Stomach (tissue), 4 donors: ENCODE measurements around the gene MYO16.

Source experiments
- CTCF ChIP-seq, 7 experiments: fragments of 450-650 bp in 4 of 7; fragments of 200-600 bp in 3 of 7; sonication (generic) in 3 of 7; IDR thresholded peaks; one replicate each; pipeline ENCODE4 v1.5.1; 2016 to 2019; ENCODE audit warnings: antibody characterized with exemption in 7 of 7, control low read depth in 2 of 7, mild to moderate bottlenecking in 1 of 7
- EP300 ChIP-seq: sonication (generic); formaldehyde crosslinking; IDR thresholded peaks from one replicate; pipeline ENCODE4 v1.6.1; 2017; ENCODE audit warnings: antibody characterized with exemption
- POLR2A ChIP-seq, 4 donors: fragments of 450-650 bp; IDR thresholded peaks; one replicate each; pipeline ENCODE4 v1.6.1; 2016; ENCODE audit warnings: antibody characterized with exemption in 4 of 4, control low read depth in 2 of 4, mild to moderate bottlenecking in 1 of 4, moderate library complexity in 1 of 4

DNA sequence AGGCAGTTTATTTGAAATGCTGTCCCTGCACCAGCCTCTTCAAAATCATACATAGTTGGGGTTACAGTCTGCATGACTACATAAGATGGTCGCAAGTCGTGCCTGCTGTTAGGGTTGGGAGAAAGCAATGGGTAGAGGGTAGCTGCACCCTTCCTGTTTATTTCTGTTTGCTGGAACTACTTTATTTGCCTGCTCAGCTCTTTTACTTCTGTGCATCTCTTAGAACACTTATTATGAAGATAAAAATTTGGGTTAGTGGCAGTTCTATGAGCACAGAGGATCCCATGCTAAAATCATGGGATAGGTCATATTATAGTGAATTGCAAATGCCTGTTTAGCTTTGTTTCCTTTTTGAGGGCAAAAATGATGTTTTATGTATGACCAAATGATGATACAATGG, 160.1 kb downstream of the MYO16 start:
- TF ChIP-seq CTCF (IDR thresholded peaks at IDR 0.05): no peak
- no peak for TF ChIP-seq EP300
- TF ChIP-seq POLR2A (IDR thresholded peaks at IDR 0.05): no peak
